H1 (cell line): ENCODE measurements around the gene POC1B. TPM values are rescaled to one million over a fixed set of nuclear protein-coding genes. Genes with fewer than 3 reads are reported as not detected.

Experiments used
- CTCF ChIA-PET: fragments of 300-600 bp; sonication (Branson Sonifier 250); formaldehyde crosslinking; loops from one replicate; lab custom pipeline; 2021; ENCODE audit not compliant: partially characterized antibody; lab: Charles Lee
- POLR2A ChIA-PET: fragments of 300-600 bp; sonication (Branson Sonifier 250); formaldehyde crosslinking; loops from one replicate; lab custom pipeline; 2021; ENCODE audit warnings: inconsistent platforms; ENCODE audit not compliant: partially characterized antibody; lab: Charles Lee
- DNase-seq, 2 experiments: peaks; one replicate each; pipeline versions ENCODE4 v3.0.0 to v3.0.0-alpha.2; 2010 to 2022; ENCODE audit warnings: low spot score in 2 of 2, low read depth in 1 of 2, mixed read lengths in 1 of 2
- FAIRE-seq: peaks from 2 replicates; lab custom pipeline; 2011; peaks lifted over from hg19 to GRCh38; lab: Jason Lieb, UNC
- H2AFZ ChIP-seq: 2 replicates; pipeline ENCODE4 v1.8.1; 2012; ENCODE audit warnings: low read length, inconsistent platforms
- H2AK5ac ChIP-seq: 2 replicates; pipeline ENCODE4 v1.6.1; 2013; ENCODE audit warnings: low read depth, low read length
- H2BK120ac ChIP-seq: replicated peaks from 2 replicates; pipeline ENCODE3; 2013; ENCODE audit warnings: low read depth, low read length, inconsistent platforms
- H2BK12ac ChIP-seq: 2 replicates; pipeline ENCODE4 v1.6.1; 2013; ENCODE audit warnings: low read depth, low read length
- H2BK15ac ChIP-seq: 2 replicates; pipeline ENCODE4 v1.6.1; 2013; ENCODE audit warnings: low read length
- H2BK20ac ChIP-seq: 2 replicates; pipeline ENCODE4 v1.6.1; 2013; ENCODE audit warnings: low read length
- H2BK5ac ChIP-seq: 2 replicates; pipeline ENCODE4 v1.6.1; 2013; ENCODE audit warnings: low read depth, low read length
- H3K14ac ChIP-seq: 2 replicates; pipeline ENCODE4 v1.6.1; 2013; ENCODE audit warnings: inconsistent platforms; ENCODE audit not compliant: insufficient read length
- H3K18ac ChIP-seq: 2 replicates; pipeline ENCODE4 v1.6.1; 2013; ENCODE audit warnings: low read length; ENCODE audit errors: extremely low read depth
- H3K23ac ChIP-seq: 2 replicates; pipeline ENCODE4 v1.6.1; 2013; ENCODE audit warnings: inconsistent platforms; ENCODE audit not compliant: insufficient read length
- H3K23me2 ChIP-seq: 2 replicates; pipeline ENCODE4 v1.6.1; 2013; ENCODE audit warnings: low read depth, low read length
- H3K27ac ChIP-seq: 2 replicates; pipeline ENCODE4 v1.6.1; 2011; ENCODE audit warnings: low read depth, low read length, inconsistent platforms
- H3K27me3 ChIP-seq, 4 experiments: replicated peaks in 1 of 4; 1 replicate in 1 of 4; 2 replicates in 3 of 4; pipeline versions ENCODE4 v1.6.1 to v1.8.1; 2011 to 2013; ENCODE audit warnings: low read length in 3 of 4, mild to moderate bottlenecking in 3 of 4, inconsistent platforms in 2 of 4, mixed read lengths in 2 of 4, moderate library complexity in 1 of 4; ENCODE audit not compliant: control insufficient read depth in 3 of 4, insufficient read depth in 3 of 4; ENCODE audit errors: extremely low read depth in 1 of 4
- H3K36me3 ChIP-seq, 4 experiments: 2 replicates each; pipeline versions ENCODE4 v1.6.1 to v1.8.1; 2011 to 2013; ENCODE audit warnings: mild to moderate bottlenecking in 4 of 4, low read length in 3 of 4, moderate library complexity in 2 of 4, control low read depth in 1 of 4, inconsistent platforms in 1 of 4; ENCODE audit not compliant: insufficient read depth in 4 of 4, control insufficient read depth in 2 of 4
- H3K4ac ChIP-seq: replicated peaks from 2 replicates; pipeline ENCODE3; 2013; ENCODE audit warnings: low read length, low read depth, mixed read lengths, inconsistent platforms; ENCODE audit not compliant: insufficient read length
- H3K4me1 ChIP-seq, 4 experiments: replicated peaks in 1 of 4; 1 replicate in 1 of 4; 2 replicates in 3 of 4; pipeline versions ENCODE4 v1.6.1 to v1.8.1; 2011 to 2013; ENCODE audit warnings: low read length in 3 of 4, inconsistent platforms in 2 of 4, mixed read lengths in 1 of 4; ENCODE audit not compliant: insufficient read depth in 4 of 4, control insufficient read depth in 3 of 4
- H3K4me2 ChIP-seq, 2 experiments: 2 replicates each; pipeline versions ENCODE4 v1.6.1 to v1.8.1; 2011 to 2013; ENCODE audit warnings: low read depth in 2 of 2, low read length in 2 of 2, control low read depth in 1 of 2, inconsistent platforms in 1 of 2, mild to moderate bottlenecking in 1 of 2; ENCODE audit not compliant: insufficient read depth in 1 of 2
- H3K4me3 ChIP-seq, 4 experiments: fragments of 200-600, 300-600 bp in 1 of 4; sonication (generic), shearing (Covaris generic), sonication (Bioruptor Twin) in 1 of 4; 2 replicates each; pipeline versions ENCODE4 v1.5.1 to v1.8.1; 2011 to 2016; ENCODE audit warnings: low read length in 4 of 4, low read depth in 3 of 4, control low read depth in 2 of 4, inconsistent platforms in 2 of 4, mild to moderate bottlenecking in 2 of 4, mixed read lengths in 1 of 4, moderate library complexity in 1 of 4; ENCODE audit not compliant: insufficient read depth in 2 of 4; ENCODE audit errors: extremely low read depth in 1 of 4
- H3K56ac ChIP-seq: replicated peaks from 2 replicates; pipeline ENCODE3; 2013; ENCODE audit warnings: low read depth, mild to moderate bottlenecking, mixed read lengths, low read length, inconsistent platforms; ENCODE audit not compliant: insufficient read length
- H3K79me1 ChIP-seq: 2 replicates; pipeline ENCODE4 v1.6.1; 2013; ENCODE audit warnings: low read depth, low read length, control low read depth
- H3K79me2 ChIP-seq, 2 experiments: 2 replicates each; pipeline versions ENCODE4 v1.6.1 to v1.8.1; 2012 to 2013; ENCODE audit warnings: low read length in 2 of 2, mild to moderate bottlenecking in 2 of 2, inconsistent platforms in 1 of 2; ENCODE audit not compliant: insufficient read depth in 2 of 2, control insufficient read depth in 1 of 2
- H3K9ac ChIP-seq, 4 experiments: replicated peaks in 1 of 4; 1 replicate in 1 of 4; 2 replicates in 3 of 4; pipeline versions ENCODE4 v1.6.1 to v1.8.1; 2011 to 2013; ENCODE audit warnings: low read depth in 3 of 4, low read length in 3 of 4, control low read depth in 2 of 4, mild to moderate bottlenecking in 2 of 4, moderate library complexity in 2 of 4, inconsistent platforms in 1 of 4; ENCODE audit errors: extremely low read depth in 1 of 4
- H3K9me3 ChIP-seq, 2 experiments: 2 replicates each; pipeline versions ENCODE4 v1.6.1 to v1.8.1; 2012 to 2013; ENCODE audit warnings: mild to moderate bottlenecking in 2 of 2, moderate library complexity in 2 of 2, control low read depth in 1 of 2, inconsistent platforms in 1 of 2, low read depth in 1 of 2, low read length in 1 of 2, mixed read lengths in 1 of 2; ENCODE audit not compliant: insufficient read depth in 2 of 2
- H4K20me1 ChIP-seq, 2 experiments: replicated peaks in 1 of 2; 2 replicates each; pipeline versions ENCODE3 to v1.8.1; 2011 to 2013; ENCODE audit warnings: inconsistent platforms in 2 of 2, low read length in 2 of 2, mild to moderate bottlenecking in 1 of 2; ENCODE audit not compliant: insufficient read depth in 2 of 2, control insufficient read depth in 1 of 2
- H4K5ac ChIP-seq: 2 replicates; pipeline ENCODE4 v1.6.1; 2013; ENCODE audit warnings: low read length, low read depth, mixed read lengths, inconsistent platforms; ENCODE audit not compliant: insufficient read length
- H4K8ac ChIP-seq: 2 replicates; pipeline ENCODE4 v1.8.0; 2013; ENCODE audit warnings: mild to moderate bottlenecking, moderate library complexity, low read length, inconsistent platforms; ENCODE audit not compliant: insufficient read depth; ENCODE audit errors: extremely low read depth
- H4K91ac ChIP-seq: replicated peaks from 2 replicates; pipeline ENCODE3; 2013; ENCODE audit warnings: low read length, mixed read lengths, inconsistent platforms; ENCODE audit not compliant: insufficient read length
- BACH1 ChIP-seq: IDR thresholded peaks from 2 replicates; pipeline ENCODE4 v1.6.1; 2012; ENCODE audit warnings: low read length, improper control_type of control experiment
- CHD1 ChIP-seq: IDR thresholded peaks from 2 replicates; pipeline ENCODE4 v1.6.1; 2012; ENCODE audit warnings: low read depth, low read length, improper control_type of control experiment
- CREB1 ChIP-seq: IDR thresholded peaks from 2 replicates; pipeline ENCODE4 v1.6.1; 2012; ENCODE audit warnings: inconsistent platforms
- CTCF ChIP-seq, 3 experiments: IDR thresholded peaks; 1 replicate in 2 of 3; 2 replicates in 1 of 3; pipeline versions ENCODE4 v1.5.1 to v1.6.1; 2011; ENCODE audit warnings: low read length in 3 of 3, mild to moderate bottlenecking in 3 of 3, inconsistent platforms in 2 of 3, low read depth in 1 of 3, moderate library complexity in 1 of 3; ENCODE audit not compliant: insufficient read depth in 1 of 3; ENCODE audit errors: control extremely low read depth in 1 of 3
- GABPA ChIP-seq: IDR thresholded peaks from 2 replicates; pipeline ENCODE4 v1.6.1; 2011; ENCODE audit warnings: mild to moderate bottlenecking, low read length, moderate library complexity, borderline replicate concordance; ENCODE audit not compliant: insufficient read depth
- HDAC6 ChIP-seq: IDR thresholded peaks from one replicate; pipeline ENCODE4 v1.7.1; 2012; ENCODE audit warnings: low read depth, mild to moderate bottlenecking, inconsistent platforms, low read length, moderate library complexity
- TAF1 ChIP-seq: IDR thresholded peaks from 2 replicates; pipeline ENCODE4 v1.6.1; 2011; ENCODE audit warnings: mild to moderate bottlenecking, low read depth, low read length
- USF2 ChIP-seq: IDR thresholded peaks from 2 replicates; pipeline ENCODE4 v1.6.1; 2011; ENCODE audit warnings: low read length, improper control_type of control experiment
- ZNF274 ChIP-seq: IDR thresholded peaks from 2 replicates; pipeline ENCODE4 v1.7.0; 2012; ENCODE audit warnings: low read length, borderline replicate concordance; ENCODE audit errors: extremely low read depth
- WGBS, 2 experiments: shearing (Covaris generic) in 1 of 2; methylation state at CpG; one replicate each; pipeline versions ENCODE4 v1.1.6 to v1.1.7; 2013 to 2015; ENCODE audit warnings: low lambda C conversion rate in 2 of 2, mixed read lengths in 2 of 2, inconsistent platforms in 1 of 2, low coverage in 1 of 2, missing lambda C conversion rate in 1 of 2; ENCODE audit not compliant: insufficient replicate concordance in 2 of 2, insufficient coverage in 1 of 2, insufficient read length in 1 of 2; ENCODE audit errors: extremely low coverage in 1 of 2, missing lambda C conversion rate in 1 of 2; 5-methylcytosine and 5-hydroxymethylcytosine counted together
- polyA plus RNA-seq, 7 experiments: library from polyadenylated mRNA; depleted of rRNA in 3 of 7; stranded (reverse) in 5 of 7; unstranded in 2 of 7; fragments of >200 nt in 5 of 7; fragments of 200-250 nt in 2 of 7; gene quantifications; 1 replicate in 5 of 7; 2 replicates in 1 of 7; 4 replicates in 1 of 7; pipeline versions ENCODE4 v1.2.1 to v1.2.3, GENCODE V29; 2011 to 2013; ENCODE audit warnings: missing spikeins in 2 of 7, mixed read lengths in 2 of 7
- total RNA-seq: library from RNA; stranded (reverse); fragmentation: NEBNext Ultra II Directional; extraction: Animal tissue kit (Norgen Biotek cat#: 25700); gene quantifications from 2 replicates; pipeline ENCODE4 v1.2.1, GENCODE V29; 2021

Gene POC1B
- total and polyA plus RNA-seq, 2 of the 8 experiments (the other 6 are each of a cell fraction or from before 2014, with no cell fraction given), result 7.5 to 16.3 TPM

GRCh38 chr12:89521364-89522223 is 4.3 kb downstream of the POC1B start:
- no peak overlapping the region for H4K91ac ChIP-seq
- ChIA-PET CTCF (interaction anchor here (0.6 to 11.1 kb wide), 7 partner anchors 9 to 589 kb away, joined by 3 to 96 read pairs (median 4); no protein-coding TSS in a partner anchor), POLR2A (no interaction called here)
- DNase-seq (no peak), FAIRE-seq (no peak)
- no peak overlapping the region for H3K18ac ChIP-seq
- no peaks in the 10 kb centered on the region for H3K9me3 ChIP-seq
- H3K23me2 ChIP-seq, result peaks cover 13% of the 10 kb centered on the region
- no peaks in the 10 kb centered on the region for H3K27me3 ChIP-seq
- no peaks in the 10 kb centered on the region for H4K20me1 ChIP-seq
- no peak overlapping the region for H2BK120ac ChIP-seq
- no peaks in the 10 kb centered on the region; the same call in 1 of the 2 replicates for H3K79me1 ChIP-seq
- H3K14ac ChIP-seq, result no peak overlapping the region
- H3K23ac ChIP-seq, result no peak overlapping the region
- H3K4me2 ChIP-seq, result no peak overlapping the region
- no peak overlapping the region for H4K5ac ChIP-seq
- no peak overlapping the region for H2BK5ac ChIP-seq
- H2AK5ac ChIP-seq, result no peak overlapping the region
- H4K8ac ChIP-seq, result no peak overlapping the region
- H3K4me3 ChIP-seq, result no peak overlapping the region
- WGBS, 2 experiments, result 92% methylated on average over 7 of the region's 7 CpGs; no CpG with 5 or more reads in 1 of the 2 experiments
- peaks cover 0 to 10% of the 10 kb centered on the region in 2 experiments; a peak in 1 of 4 replicates for H3K79me2 ChIP-seq
- H3K9ac ChIP-seq, result no peak overlapping the region
- H3K36me3 ChIP-seq, result peaks cover 0 to 3% (median 0%) of the 10 kb centered on the region in 4 experiments; a peak in 1 of 8 replicates
- peaks cover 0 to 3% (median 1%) of the 10 kb centered on the region in 4 experiments; a peak in 2 of 7 replicates for H3K4me1 ChIP-seq
- H3K27ac ChIP-seq, result no peak overlapping the region
- no peak overlapping the region for H2BK12ac ChIP-seq
- no peak overlapping the region for H3K56ac ChIP-seq
- no peak overlapping the region for H2AFZ ChIP-seq
- H2BK15ac ChIP-seq, result no peak overlapping the region
- H2BK20ac ChIP-seq, result no peak overlapping the region
- H3K4ac ChIP-seq, result no peak overlapping the region
- no peak for TF ChIP-seq CTCF (IDR thresholded peaks at IDR 0.05; ENCODE audit: control extremely low read depth in 1 of 3, insufficient read depth in 1 of 3, low read depth in 1 of 3, low read length in 3 of 3)
- TF ChIP-seq BACH1, result no peak
- TF ChIP-seq CREB1, result no peak
- TF ChIP-seq CHD1, result no peak
- no peak for TF ChIP-seq HDAC6
- no peak for TF ChIP-seq GABPA
- no peak for TF ChIP-seq TAF1
- no peak for TF ChIP-seq ZNF274
- TF ChIP-seq USF2, result no peak
